Peyer's patch (tissue), 4 donors: ENCODE data around the gene PLAC1.

Source experiments
- CTCF ChIP-seq, 6 experiments: fragments of 450-650 bp in 4 of 6; fragments of 200-600 bp in 2 of 6; sonication (generic) in 1 of 6; IDR thresholded peaks; one replicate each; pipeline ENCODE4 v1.5.1; 2017 to 2019; ENCODE audit warnings: antibody characterized with exemption in 6 of 6, mild to moderate bottlenecking in 3 of 6, moderate library complexity in 1 of 6
- POLR2A ChIP-seq, 2 donors: fragments of 450-650 bp; IDR thresholded peaks; one replicate each; pipeline ENCODE4 v1.5.1; 2017; ENCODE audit warnings: antibody characterized with exemption in 2 of 2, mild to moderate bottlenecking in 2 of 2, moderate library complexity in 2 of 2

- no peak for TF ChIP-seq CTCF (IDR thresholded peaks at IDR 0.05)
- no peak for TF ChIP-seq POLR2A (IDR thresholded peaks at IDR 0.05)
Measured at GRCh38 chrX:134626434-134626833, 31.8 kb downstream of the PLAC1 start.
